H9 (cell line): Measurements from ENCODE around the gene OLFM1. TPM values are rescaled to one million over a fixed set of nuclear protein-coding genes. Genes with fewer than 3 reads are reported as not detected.

Source experiments
- DNase-seq: peaks from one replicate; pipeline ENCODE4 v3.0.0-alpha.2; 2017
- H2AFZ ChIP-seq: one replicate; pipeline ENCODE4 v1.6.1; 2013; ENCODE audit warnings: mild to moderate bottlenecking, low read length, control low read depth, moderate library complexity
- H2AK5ac ChIP-seq: 2 replicates; pipeline ENCODE4 v1.6.1; 2013; ENCODE audit warnings: low read length, control low read depth, mixed read lengths; ENCODE audit not compliant: insufficient read length
- H2BK120ac ChIP-seq: one replicate; pipeline ENCODE4 v1.6.1; 2013; ENCODE audit warnings: low read depth, mild to moderate bottlenecking, low read length, control low read depth, inconsistent platforms; ENCODE audit not compliant: poor library complexity, severe bottlenecking
- H2BK12ac ChIP-seq: 2 replicates; pipeline ENCODE4 v1.6.1; 2013; ENCODE audit warnings: low read length, control low read depth, mixed read lengths, low read depth; ENCODE audit not compliant: insufficient read length
- H2BK15ac ChIP-seq: 2 replicates; pipeline ENCODE4 v1.6.1; 2013; ENCODE audit warnings: low read depth, low read length, control low read depth
- H2BK20ac ChIP-seq: one replicate; pipeline ENCODE4 v1.6.1; 2013; ENCODE audit warnings: low read depth, mild to moderate bottlenecking, low read length, control low read depth, inconsistent platforms; ENCODE audit not compliant: poor library complexity, severe bottlenecking
- H2BK5ac ChIP-seq: 2 replicates; pipeline ENCODE4 v1.6.1; 2013; ENCODE audit warnings: low read length, control low read depth, mixed read lengths; ENCODE audit not compliant: insufficient read length
- H3K14ac ChIP-seq: 2 replicates; pipeline ENCODE4 v1.6.1; 2013; ENCODE audit warnings: low read length, control low read depth; ENCODE audit not compliant: insufficient read depth
- H3K18ac ChIP-seq: 2 replicates; pipeline ENCODE4 v1.6.1; 2013; ENCODE audit warnings: low read depth, mild to moderate bottlenecking, mixed read lengths, low read length, control low read depth; ENCODE audit not compliant: insufficient read length
- H3K23ac ChIP-seq: 2 replicates; pipeline ENCODE4 v1.6.1; 2013; ENCODE audit warnings: low read length, control low read depth, mixed read lengths, low read depth; ENCODE audit not compliant: insufficient read length
- H3K23me2 ChIP-seq: 2 replicates; pipeline ENCODE4 v1.6.1; 2013; ENCODE audit warnings: low read depth, mild to moderate bottlenecking, mixed read lengths, low read length, control low read depth; ENCODE audit not compliant: insufficient read length, poor library complexity, severe bottlenecking
- H3K27ac ChIP-seq: 2 replicates; pipeline ENCODE4 v1.5.1; 2013; ENCODE audit warnings: low read length, control low read depth, mixed read lengths, low read depth; ENCODE audit not compliant: insufficient read length
- H3K27me3 ChIP-seq: 2 replicates; pipeline ENCODE4 v1.6.1; 2013; ENCODE audit warnings: low read length, control low read depth, inconsistent platforms; ENCODE audit not compliant: insufficient read depth
- H3K4ac ChIP-seq: 2 replicates; pipeline ENCODE4 v1.6.1; 2013; ENCODE audit warnings: low read depth, mild to moderate bottlenecking, control low read depth, inconsistent platforms, low read length, moderate library complexity
- H3K4me1 ChIP-seq: 2 replicates; pipeline ENCODE4 v1.6.1; 2013; ENCODE audit warnings: low read length, control low read depth, inconsistent platforms; ENCODE audit not compliant: insufficient read depth
- H3K4me2 ChIP-seq: 2 replicates; pipeline ENCODE4 v1.6.1; 2013; ENCODE audit warnings: low read length, control low read depth, mixed read lengths; ENCODE audit not compliant: insufficient read length, insufficient read depth
- H3K56ac ChIP-seq: 2 replicates; pipeline ENCODE4 v1.6.1; 2013; ENCODE audit warnings: low read depth, mild to moderate bottlenecking, mixed read lengths, low read length, control low read depth; ENCODE audit not compliant: insufficient read length
- H3K79me1 ChIP-seq: 2 replicates; pipeline ENCODE4 v1.6.1; 2013; ENCODE audit warnings: low read depth, mild to moderate bottlenecking, moderate library complexity, low read length, control low read depth, inconsistent platforms; ENCODE audit not compliant: insufficient read depth, poor library complexity, severe bottlenecking
- H3K79me2 ChIP-seq: 2 replicates; pipeline ENCODE4 v1.6.1; 2013; ENCODE audit warnings: low read length, control low read depth, inconsistent platforms; ENCODE audit not compliant: insufficient read depth
- H3K9ac ChIP-seq: 2 replicates; pipeline ENCODE4 v1.6.1; 2013; ENCODE audit warnings: low read length, control low read depth, mixed read lengths; ENCODE audit not compliant: insufficient read length; ENCODE audit errors: extremely low read depth
- H3K9me3 ChIP-seq: one replicate; pipeline ENCODE4 v1.6.1; 2013; ENCODE audit warnings: low read depth, low read length, inconsistent platforms; ENCODE audit not compliant: control insufficient read depth
- H3T11ph ChIP-seq: one replicate; pipeline ENCODE4 v1.6.1; 2013; ENCODE audit warnings: mild to moderate bottlenecking, low read length, control low read depth, inconsistent platforms
- H4K20me1 ChIP-seq: one replicate; pipeline ENCODE4 v1.6.1; 2013; ENCODE audit not compliant: control insufficient read depth, insufficient read length, insufficient read depth
- H4K5ac ChIP-seq: 2 replicates; pipeline ENCODE4 v1.6.1; 2013; ENCODE audit warnings: low read depth, mild to moderate bottlenecking, mixed read lengths, low read length, control low read depth; ENCODE audit not compliant: insufficient read length
- H4K8ac ChIP-seq: replicated peaks from 2 replicates; pipeline ENCODE4 v1.6.1; 2013; ENCODE audit warnings: low read length, control low read depth, mixed read lengths, low read depth; ENCODE audit not compliant: insufficient read length
- H4K91ac ChIP-seq: 2 replicates; pipeline ENCODE4 v1.6.1; 2013; ENCODE audit warnings: low read depth, mild to moderate bottlenecking, moderate library complexity, mixed read lengths, low read length, control low read depth; ENCODE audit not compliant: insufficient read length
- H3K27ac Mint-ChIP-seq, 3 experiments: 2 replicates in 2 of 3; 3 replicates in 1 of 3; pipeline ENCODE4 v1.8.0; 2020 to 2021; ENCODE audit warnings: mixed read lengths in 3 of 3, mild to moderate bottlenecking in 1 of 3, moderate library complexity in 1 of 3
- H3K27me3 Mint-ChIP-seq: 2 replicates; pipeline ENCODE4 v1.8.0; 2021; ENCODE audit warnings: low read depth, mild to moderate bottlenecking, moderate library complexity, mixed read lengths
- H3K36me3 Mint-ChIP-seq, 3 experiments: 2 replicates in 2 of 3; 3 replicates in 1 of 3; pipeline ENCODE4 v1.8.0; 2020 to 2021; ENCODE audit warnings: low read depth in 3 of 3, mixed read lengths in 3 of 3; ENCODE audit not compliant: insufficient read depth in 1 of 3
- H3K4me1 Mint-ChIP-seq, 2 experiments: 2 replicates each; pipeline ENCODE4 v1.8.0; 2020; ENCODE audit warnings: mixed read lengths in 2 of 2
- H3K4me3 Mint-ChIP-seq, 2 experiments: 2 replicates in 1 of 2; 3 replicates in 1 of 2; pipeline ENCODE4 v1.8.0; 2020 to 2021; ENCODE audit warnings: mild to moderate bottlenecking in 2 of 2, mixed read lengths in 2 of 2, moderate library complexity in 1 of 2
- H3K9me3 Mint-ChIP-seq, 2 experiments: 2 replicates in 1 of 2; 3 replicates in 1 of 2; pipeline ENCODE4 v1.8.0; 2020; ENCODE audit warnings: mild to moderate bottlenecking in 2 of 2, mixed read lengths in 2 of 2, moderate library complexity in 1 of 2
- CTCF ChIP-seq: fragments of 200-600 bp; sonication (generic); conservative IDR thresholded peaks from 3 replicates; pipeline ENCODE4 v1.8.0; 2021; ENCODE audit warnings: antibody characterized with exemption, mild to moderate bottlenecking
- WGBS: extraction: QIAGEN DNeasy Blood & Tissue Kit; methylation state at CpG from one replicate; pipeline ENCODE4 v1.1.7; 2013; ENCODE audit warnings: missing lambda C conversion rate, low lambda C conversion rate, mixed read lengths; ENCODE audit not compliant: insufficient read length; ENCODE audit errors: extremely low coverage; 5-methylcytosine and 5-hydroxymethylcytosine counted together
- total RNA-seq: library from RNA; stranded (reverse); gene quantifications from 2 replicates; pipeline ENCODE4 v1.2.1, GENCODE V29; 2021

OLFM1 gene
- total RNA-seq, 1 experiment from 2014 or later, result 34.1 TPM

- H3K36me3 Mint-ChIP-seq, result no peaks in the 10 kb centered on the region
Observed at GRCh38 chr9:135158564-135158937, 71.1 kb downstream of the OLFM1 start.

More at GRCh38 chr9:135158564-135158937, 71.1 kb downstream of the OLFM1 start:
- no peak for DNase-seq
- Histone ChIP-seq H3K18ac (no peak overlapping the region), H3K27ac (no peak overlapping the region), H3K56ac (no peak overlapping the region), H3K9ac (no peak overlapping the region), H3K4me2 (no peak overlapping the region), H3K4ac (no peak overlapping the region), H3K23me2 (no peaks in the 10 kb centered on the region), H2BK15ac (no peak overlapping the region), H3K79me1 (no peaks in the 10 kb centered on the region), H3K4me1 (no peaks in the 10 kb centered on the region), H3K27me3 (no peaks in the 10 kb centered on the region), H2BK5ac (no peak overlapping the region), H3K9me3 (no peaks in the 10 kb centered on the region), H3T11ph (no peak overlapping the region), H2BK12ac (no peak overlapping the region), H3K14ac (no peak overlapping the region), H4K20me1 (no peaks in the 10 kb centered on the region), H3K23ac (no peak overlapping the region), H4K91ac (no peak overlapping the region), H3K79me2 (no peaks in the 10 kb centered on the region), H2BK20ac (no peak overlapping the region), H2AK5ac (no peak overlapping the region), H4K5ac (no peak overlapping the region), H2AFZ (no peak overlapping the region), H4K8ac (no peak overlapping the region), H2BK120ac (no peak overlapping the region)
- Mint-ChIP-seq H3K4me3 (no peak overlapping the region), H3K27me3 (peaks cover 59% of the 10 kb centered on the region), H3K9me3 (no peaks in the 10 kb centered on the region), H3K4me1 (peaks cover 2 to 6% of the 10 kb centered on the region in 2 experiments; a peak in 2 of 4 replicates), H3K27ac (no peak overlapping the region)
- no CpG with 5 or more reads among the region's 6 CpGs for WGBS
- TF ChIP-seq CTCF, result no peak
